ENCODE measurements around the gene ACP2.
"Not testable (repeated sequence)": the region's sequence is repeated elsewhere in the genome, so short reads cannot be mapped to it uniquely, and the experiment has no call there.

DNA sequence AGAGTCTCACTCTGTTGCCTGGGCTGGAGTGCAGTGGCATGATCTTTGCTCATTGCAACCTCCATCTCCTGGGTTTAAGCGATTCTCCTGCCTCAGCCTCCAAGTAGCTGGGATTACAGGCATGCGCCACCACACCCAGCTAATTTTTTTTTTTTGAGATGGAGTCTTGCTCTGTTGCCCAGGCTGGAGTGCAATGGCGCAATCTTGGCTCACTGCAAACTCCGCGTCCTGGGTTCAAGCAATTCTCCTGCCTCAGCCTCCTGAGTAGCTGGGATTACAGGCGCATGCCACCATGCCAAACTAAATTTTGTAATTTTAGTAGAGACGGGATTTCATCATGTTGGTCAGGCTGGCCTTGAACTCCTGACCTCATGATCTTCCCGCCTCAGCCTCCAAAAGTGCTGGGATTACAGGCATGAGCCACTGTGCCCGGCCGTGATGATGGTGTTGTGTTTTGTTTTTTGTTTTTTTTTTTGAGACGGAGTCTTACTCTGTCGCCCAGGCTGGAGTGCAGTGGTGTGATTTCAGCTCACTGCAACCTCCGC lies 40.5 kb downstream of the ACP2 start:
- not testable (repeated sequence) for TF ChIP-seq PHF8 (IDR thresholded peaks at IDR 0.05; ENCODE audit: borderline replicate concordance, low read depth); EP300 (IDR thresholded peaks at IDR 0.05); TFCP2L1 (CRISPR knock-in tag; IDR thresholded peaks at IDR 0.05); ZSCAN20 (CRISPR knock-in tag; IDR thresholded peaks at IDR 0.05)
- TF ChIP-seq, protein P1, sequence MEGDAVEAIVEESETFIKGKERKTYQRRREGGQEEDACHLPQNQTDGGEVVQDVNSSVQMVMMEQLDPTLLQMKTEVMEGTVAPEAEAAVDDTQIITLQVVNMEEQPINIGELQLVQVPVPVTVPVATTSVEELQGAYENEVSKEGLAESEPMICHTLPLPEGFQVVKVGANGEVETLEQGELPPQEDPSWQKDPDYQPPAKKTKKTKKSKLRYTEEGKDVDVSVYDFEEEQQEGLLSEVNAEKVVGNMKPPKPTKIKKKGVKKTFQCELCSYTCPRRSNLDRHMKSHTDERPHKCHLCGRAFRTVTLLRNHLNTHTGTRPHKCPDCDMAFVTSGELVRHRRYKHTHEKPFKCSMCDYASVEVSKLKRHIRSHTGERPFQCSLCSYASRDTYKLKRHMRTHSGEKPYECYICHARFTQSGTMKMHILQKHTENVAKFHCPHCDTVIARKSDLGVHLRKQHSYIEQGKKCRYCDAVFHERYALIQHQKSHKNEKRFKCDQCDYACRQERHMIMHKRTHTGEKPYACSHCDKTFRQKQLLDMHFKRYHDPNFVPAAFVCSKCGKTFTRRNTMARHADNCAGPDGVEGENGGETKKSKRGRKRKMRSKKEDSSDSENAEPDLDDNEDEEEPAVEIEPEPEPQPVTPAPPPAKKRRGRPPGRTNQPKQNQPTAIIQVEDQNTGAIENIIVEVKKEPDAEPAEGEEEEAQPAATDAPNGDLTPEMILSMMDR (IDR thresholded peaks at IDR 0.05) = not testable (repeated sequence)

Data from A549 (cell line).